Hepatocyte (in vitro differentiated cells): ENCODE results near the gene CHD9.

Experiments used
- EZH2phosphoT487 ChIP-seq: fragments of 200-600 bp; sonication (generic); IDR thresholded peaks from one replicate; pipeline ENCODE4 v1.6.1; 2018; ENCODE audit warnings: antibody characterized with exemption, mild to moderate bottlenecking, low read depth, moderate library complexity; ENCODE audit not compliant: unreplicated experiment, severe bottlenecking
- TF ChIP-seq, protein P1 (sequence below): fragments of 200-600 bp; sonication (generic); IDR thresholded peaks from 2 replicates; pipeline ENCODE4 v1.5.1; 2016; ENCODE audit warnings: antibody characterized with exemption, mild to moderate bottlenecking; ENCODE audit not compliant: poor library complexity

DNA sequence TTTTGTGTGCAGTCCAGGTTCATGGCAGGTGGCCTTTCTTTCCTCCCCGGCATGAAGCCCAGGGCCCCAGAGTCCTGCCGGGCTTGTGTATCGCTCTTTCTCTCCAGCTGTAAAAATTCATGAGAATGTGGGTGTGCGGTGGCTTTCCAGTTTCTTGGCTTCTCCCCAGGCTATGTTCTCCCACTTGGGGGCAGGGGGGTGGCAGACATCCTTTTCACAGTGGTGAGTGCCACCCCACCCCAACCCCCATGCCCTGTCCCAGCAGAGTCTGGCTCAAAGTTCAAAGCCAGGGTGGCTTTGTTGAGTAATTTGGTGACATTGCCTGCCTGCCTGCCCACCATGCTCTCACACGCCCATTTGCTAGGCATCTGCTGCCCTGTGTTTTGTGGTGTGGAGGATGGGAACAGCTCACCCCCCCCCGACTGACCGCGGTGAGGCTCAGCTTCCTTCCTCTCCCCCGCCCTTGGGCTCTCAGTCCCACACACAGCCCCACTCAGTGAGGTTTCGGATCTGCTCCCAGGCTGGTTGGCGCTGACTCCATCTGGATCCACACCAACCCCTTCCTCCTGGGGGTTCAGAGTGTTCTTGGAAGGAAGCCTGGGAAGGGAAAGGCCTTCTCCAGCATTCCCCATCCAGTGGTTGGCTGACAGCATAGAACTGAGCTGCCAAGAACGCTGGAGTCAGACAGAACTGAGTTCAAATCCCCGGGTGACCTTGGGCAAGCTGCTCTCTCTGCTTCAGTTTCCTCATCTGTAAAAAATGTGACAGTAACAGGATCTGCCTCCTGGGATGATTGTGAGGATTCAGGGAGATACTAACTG lies 36.0 kb downstream of the CHD9 start:
- TF ChIP-seq EZH2phosphoT487 = no peak
- TF ChIP-seq, protein P1, sequence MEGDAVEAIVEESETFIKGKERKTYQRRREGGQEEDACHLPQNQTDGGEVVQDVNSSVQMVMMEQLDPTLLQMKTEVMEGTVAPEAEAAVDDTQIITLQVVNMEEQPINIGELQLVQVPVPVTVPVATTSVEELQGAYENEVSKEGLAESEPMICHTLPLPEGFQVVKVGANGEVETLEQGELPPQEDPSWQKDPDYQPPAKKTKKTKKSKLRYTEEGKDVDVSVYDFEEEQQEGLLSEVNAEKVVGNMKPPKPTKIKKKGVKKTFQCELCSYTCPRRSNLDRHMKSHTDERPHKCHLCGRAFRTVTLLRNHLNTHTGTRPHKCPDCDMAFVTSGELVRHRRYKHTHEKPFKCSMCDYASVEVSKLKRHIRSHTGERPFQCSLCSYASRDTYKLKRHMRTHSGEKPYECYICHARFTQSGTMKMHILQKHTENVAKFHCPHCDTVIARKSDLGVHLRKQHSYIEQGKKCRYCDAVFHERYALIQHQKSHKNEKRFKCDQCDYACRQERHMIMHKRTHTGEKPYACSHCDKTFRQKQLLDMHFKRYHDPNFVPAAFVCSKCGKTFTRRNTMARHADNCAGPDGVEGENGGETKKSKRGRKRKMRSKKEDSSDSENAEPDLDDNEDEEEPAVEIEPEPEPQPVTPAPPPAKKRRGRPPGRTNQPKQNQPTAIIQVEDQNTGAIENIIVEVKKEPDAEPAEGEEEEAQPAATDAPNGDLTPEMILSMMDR = no peak
